Measurements from ENCODE around the gene RDH14. TPM values are rescaled to one million over a fixed set of nuclear protein-coding genes. Genes with fewer than 3 reads are reported as not detected.

Gene RDH14
- total RNA-seq, 1 donor from 2014 or later, result 33.5 TPM

- Histone ChIP-seq H3K27me3 (no peaks in the 10 kb centered on the region), H3K36me3 (no peaks in the 10 kb centered on the region), H3K27ac (no peak overlapping the region), H2AFZ (replicated peaks) (no peak overlapping the region), H3K79me2 (ENCODE audit: low read depth) (no peaks in the 10 kb centered on the region), H3K9ac (no peak overlapping the region), H3F3A (ENCODE audit: low read depth) (no peaks in the 10 kb centered on the region), H3K4me3 (no peak overlapping the region), H3K9me3 (ENCODE audit: low read depth) (no peaks in the 10 kb centered on the region), H3K4me2 (no peak overlapping the region), H4K20me1 (ENCODE audit: low read depth) (no peaks in the 10 kb centered on the region), H3K4me1 (no peaks in the 10 kb centered on the region)
- Mint-ChIP-seq H3K27ac (no peak overlapping the region), H3K9me3 (no peaks in the 10 kb centered on the region), H3K4me1 (peaks cover 8% of the 10 kb centered on the region), H3K36me3 (no peaks in the 10 kb centered on the region), H3K27me3 (ENCODE audit: insufficient read depth, low read depth) (peaks cover 4% of the 10 kb centered on the region), H3K4me3 (no peak overlapping the region)
- no peak for TF ChIP-seq EZH2 (IDR thresholded peaks at IDR 0.05)
- TF ChIP-seq, protein P1, sequence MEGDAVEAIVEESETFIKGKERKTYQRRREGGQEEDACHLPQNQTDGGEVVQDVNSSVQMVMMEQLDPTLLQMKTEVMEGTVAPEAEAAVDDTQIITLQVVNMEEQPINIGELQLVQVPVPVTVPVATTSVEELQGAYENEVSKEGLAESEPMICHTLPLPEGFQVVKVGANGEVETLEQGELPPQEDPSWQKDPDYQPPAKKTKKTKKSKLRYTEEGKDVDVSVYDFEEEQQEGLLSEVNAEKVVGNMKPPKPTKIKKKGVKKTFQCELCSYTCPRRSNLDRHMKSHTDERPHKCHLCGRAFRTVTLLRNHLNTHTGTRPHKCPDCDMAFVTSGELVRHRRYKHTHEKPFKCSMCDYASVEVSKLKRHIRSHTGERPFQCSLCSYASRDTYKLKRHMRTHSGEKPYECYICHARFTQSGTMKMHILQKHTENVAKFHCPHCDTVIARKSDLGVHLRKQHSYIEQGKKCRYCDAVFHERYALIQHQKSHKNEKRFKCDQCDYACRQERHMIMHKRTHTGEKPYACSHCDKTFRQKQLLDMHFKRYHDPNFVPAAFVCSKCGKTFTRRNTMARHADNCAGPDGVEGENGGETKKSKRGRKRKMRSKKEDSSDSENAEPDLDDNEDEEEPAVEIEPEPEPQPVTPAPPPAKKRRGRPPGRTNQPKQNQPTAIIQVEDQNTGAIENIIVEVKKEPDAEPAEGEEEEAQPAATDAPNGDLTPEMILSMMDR (IDR thresholded peaks at IDR 0.05), result no peak
- TF ChIP-seq EZH2phosphoT487 (IDR thresholded peaks at IDR 0.05), result no peak
- no peak for DNase-seq (ENCODE audit: low spot score)
Observed at GRCh38 chr2:18517386-18517785, 43.1 kb downstream of the RDH14 start.

DNA sequence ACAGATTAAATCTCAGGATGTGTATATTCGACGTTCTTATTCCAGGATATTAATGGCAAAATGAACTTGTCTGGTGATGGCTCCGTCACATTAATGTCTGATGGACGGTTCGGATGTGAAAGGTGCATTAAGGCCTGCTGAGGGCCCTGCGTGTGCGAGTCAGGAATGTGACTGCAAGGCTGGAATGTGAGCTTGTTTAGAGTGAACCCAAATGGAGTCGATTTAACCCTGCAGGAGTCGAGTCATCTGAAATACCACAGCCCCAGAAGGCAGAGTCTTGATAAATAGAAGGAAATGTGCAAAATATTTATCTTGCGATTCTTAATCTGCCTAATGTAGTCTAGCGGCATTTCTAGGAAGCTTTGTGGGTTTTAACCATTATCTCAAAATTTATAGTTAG lies 44.3 kb downstream of the RDH14 start:
- H3K4me3 ChIP-seq, result no peak overlapping the region
- no peak overlapping the region for H2AFZ ChIP-seq (replicated peaks)
- no peaks in the 10 kb centered on the region for H3K36me3 ChIP-seq
- Mint-ChIP-seq H3K27ac (no peak overlapping the region), H3K9me3 (no peaks in the 10 kb centered on the region), H3K36me3 (no peaks in the 10 kb centered on the region), H3K4me3 (no peak overlapping the region), H3K27me3 (ENCODE audit: insufficient read depth, low read depth) (peaks cover 6% of the 10 kb centered on the region), H3K4me1 (peaks cover 8% of the 10 kb centered on the region)
- no peak overlapping the region for H3K9ac ChIP-seq
- DNase-seq (ENCODE audit: low spot score), result peak; percentile 53
- H3K9me3 ChIP-seq (ENCODE audit: low read depth), result no peaks in the 10 kb centered on the region
- no peak for TF ChIP-seq EZH2phosphoT487 (IDR thresholded peaks at IDR 0.05)
- TF ChIP-seq, protein P1 (IDR thresholded peaks at IDR 0.05), result no peak
- TF ChIP-seq EZH2 (IDR thresholded peaks at IDR 0.05), result no peak
- no peaks in the 10 kb centered on the region for H3K79me2 ChIP-seq (ENCODE audit: low read depth)
- H3K4me1 ChIP-seq, result no peaks in the 10 kb centered on the region
- no peaks in the 10 kb centered on the region for H3F3A ChIP-seq (ENCODE audit: low read depth)
- H3K27ac ChIP-seq, result no peak overlapping the region
- H3K4me2 ChIP-seq, result no peak overlapping the region
- no peaks in the 10 kb centered on the region for H4K20me1 ChIP-seq (ENCODE audit: low read depth)
- no peaks in the 10 kb centered on the region for H3K27me3 ChIP-seq

GRCh38 chr2:18514526-18515461 lies 45.7 kb downstream of the RDH14 start:
- no peaks in the 10 kb centered on the region for H3K9me3 Mint-ChIP-seq
- no peak overlapping the region for H3K27ac Mint-ChIP-seq
- Histone ChIP-seq H2AFZ (replicated peaks) (no peak overlapping the region), H3K27ac (no peak overlapping the region), H4K20me1 (ENCODE audit: low read depth) (no peaks in the 10 kb centered on the region), H3K27me3 (no peaks in the 10 kb centered on the region), H3K79me2 (ENCODE audit: low read depth) (no peaks in the 10 kb centered on the region), H3F3A (ENCODE audit: low read depth) (no peaks in the 10 kb centered on the region), H3K9ac (no peak overlapping the region), H3K36me3 (no peaks in the 10 kb centered on the region), H3K4me1 (no peaks in the 10 kb centered on the region), H3K4me3 (no peak overlapping the region), H3K9me3 (ENCODE audit: low read depth) (no peaks in the 10 kb centered on the region), H3K4me2 (no peak overlapping the region)
- TF ChIP-seq EZH2phosphoT487 (IDR thresholded peaks at IDR 0.05) (no peak), EZH2 (IDR thresholded peaks at IDR 0.05) (no peak)
- TF ChIP-seq, protein P1 (IDR thresholded peaks at IDR 0.05), result no peak
- peaks cover 6% of the 10 kb centered on the region for H3K4me1 Mint-ChIP-seq
- peaks cover 6% of the 10 kb centered on the region for H3K27me3 Mint-ChIP-seq (ENCODE audit: insufficient read depth, low read depth)
- no peak for DNase-seq (ENCODE audit: low spot score)
- H3K36me3 Mint-ChIP-seq, result no peaks in the 10 kb centered on the region
- no peak overlapping the region for H3K4me3 Mint-ChIP-seq

Data from neural progenitor cell (in vitro differentiated cells).